ENCODE measurements around the gene ZBTB7C. TPM values are rescaled to one million over a fixed set of nuclear protein-coding genes. Genes with fewer than 3 reads are reported as not detected.

Gene ZBTB7C
- total and polyA plus RNA-seq, 2 experiments from 2014 or later: 2.3 to 5.5 TPM

GRCh38 chr18:48181857-48182256, 227.3 kb downstream of the ZBTB7C start:
- no peaks in the 10 kb centered on the region for H3K36me3 ChIP-seq
- H3K4me1 ChIP-seq (ENCODE audit: low read depth): peaks cover 8% of the 10 kb centered on the region
- no peaks in the 10 kb centered on the region for H3K27me3 ChIP-seq
- H3K4me3 ChIP-seq: no peak overlapping the region
- H3K9me3 ChIP-seq (ENCODE audit: low read depth): no peaks in the 10 kb centered on the region
- no peak for TF ChIP-seq CTCF (IDR thresholded peaks at IDR 0.05; ENCODE audit: low read depth, low read length)
- DNase-seq (ENCODE audit: low read depth in 1 of 2, low spot score in 1 of 2): no peak
- H3K27ac ChIP-seq: no peak overlapping the region

- H3K27me3 ChIP-seq: no peaks in the 10 kb centered on the region
- no peak overlapping the region for H3K27ac ChIP-seq
- DNase-seq (ENCODE audit: low read depth in 1 of 2, low spot score in 1 of 2): no peak
- H3K36me3 ChIP-seq: no peaks in the 10 kb centered on the region
- no peak for TF ChIP-seq CTCF (IDR thresholded peaks at IDR 0.05; ENCODE audit: low read depth, low read length)
- peaks cover 4% of the 10 kb centered on the region for H3K4me1 ChIP-seq (ENCODE audit: low read depth)
- no peaks in the 10 kb centered on the region for H3K9me3 ChIP-seq (ENCODE audit: low read depth)
- H3K4me3 ChIP-seq: no peak overlapping the region
These were observed 227.9 kb downstream of the ZBTB7C start for GRCh38 chr18:48181087-48181823.

- no peak overlapping the region for H3K27ac ChIP-seq
- H3K36me3 ChIP-seq: no peaks in the 10 kb centered on the region
- no peak for DNase-seq (ENCODE audit: low read depth in 1 of 2, low spot score in 1 of 2)
- H3K4me3 ChIP-seq: no peak overlapping the region
- TF ChIP-seq CTCF (IDR thresholded peaks at IDR 0.05; ENCODE audit: low read depth, low read length): no peak
- H3K27me3 ChIP-seq: no peaks in the 10 kb centered on the region
- H3K9me3 ChIP-seq (ENCODE audit: low read depth): no peaks in the 10 kb centered on the region
- no peaks in the 10 kb centered on the region for H3K4me1 ChIP-seq (ENCODE audit: low read depth)
These were observed 229.5 kb downstream of the ZBTB7C start for GRCh38 chr18:48179666-48180065.

- Histone ChIP-seq H3K9me3 (ENCODE audit: low read depth) (no peaks in the 10 kb centered on the region), H3K4me1 (ENCODE audit: low read depth) (no peaks in the 10 kb centered on the region), H3K36me3 (no peaks in the 10 kb centered on the region), H3K27me3 (no peaks in the 10 kb centered on the region), H3K4me3 (no peak overlapping the region), H3K27ac (no peak overlapping the region)
- no peak for TF ChIP-seq CTCF (IDR thresholded peaks at IDR 0.05; ENCODE audit: low read depth, low read length)
- no peak for DNase-seq (ENCODE audit: low read depth in 1 of 2, low spot score in 1 of 2)
These were observed 230.2 kb downstream of the ZBTB7C start for GRCh38 chr18:48179001-48179400.

- TF ChIP-seq CTCF (IDR thresholded peaks at IDR 0.05; ENCODE audit: low read depth, low read length): no peak
- DNase-seq (ENCODE audit: low read depth in 1 of 2, low spot score in 1 of 2): no peak
- H3K27me3 ChIP-seq: no peaks in the 10 kb centered on the region
These were observed 232.3 kb downstream of the ZBTB7C start for GRCh38 chr18:48176909-48177308.

More at GRCh38 chr18:48176909-48177308, 232.3 kb downstream of the ZBTB7C start:
- Histone ChIP-seq H3K36me3 (no peaks in the 10 kb centered on the region), H3K4me1 (ENCODE audit: low read depth) (no peaks in the 10 kb centered on the region), H3K9me3 (ENCODE audit: low read depth) (no peaks in the 10 kb centered on the region), H3K27ac (no peak overlapping the region), H3K4me3 (no peak overlapping the region)

Data from cardiac muscle cell (in vitro differentiated cells and primary cell).